GM19463 (cell line): Measurements from ENCODE around the gene ALX3.
A peak's percentile ranks its signal among the peaks of the same experiment; 100 is the strongest.

Experiments used
- ATAC-seq: cut with Tn5 transposase; IDR thresholded peaks from one replicate; pipeline ENCODE4 v1.9.1; 2021; ENCODE audit warnings: mild to moderate bottlenecking, moderate library complexity; ENCODE audit not compliant: unreplicated experiment

ALX3 gene

GRCh38 chr1:110067479-110067892 is 3.0 kb downstream of the ALX3 start:
- ATAC-seq, result no peak

DNA sequence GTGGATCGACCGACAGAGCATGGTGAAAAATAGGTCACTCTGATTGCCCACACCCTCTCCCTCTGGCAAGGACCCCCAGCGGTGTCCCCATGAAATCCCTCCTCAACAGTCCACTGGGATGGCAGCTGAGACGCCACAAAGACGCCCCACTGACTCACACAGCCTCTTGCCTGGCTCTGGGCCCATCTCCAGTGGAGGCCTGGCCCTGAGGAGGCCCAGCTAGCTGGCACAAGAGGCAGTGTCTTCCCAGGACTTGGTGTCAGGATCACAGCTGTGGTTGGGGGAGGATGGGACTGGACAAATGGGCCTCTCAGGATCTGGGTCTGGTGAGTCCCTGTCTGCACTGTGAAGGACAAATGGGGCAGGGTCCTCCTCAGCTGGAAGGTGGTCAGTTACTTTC is 4.6 kb downstream of the ALX3 start:
- ATAC-seq, result no peak

DNA sequence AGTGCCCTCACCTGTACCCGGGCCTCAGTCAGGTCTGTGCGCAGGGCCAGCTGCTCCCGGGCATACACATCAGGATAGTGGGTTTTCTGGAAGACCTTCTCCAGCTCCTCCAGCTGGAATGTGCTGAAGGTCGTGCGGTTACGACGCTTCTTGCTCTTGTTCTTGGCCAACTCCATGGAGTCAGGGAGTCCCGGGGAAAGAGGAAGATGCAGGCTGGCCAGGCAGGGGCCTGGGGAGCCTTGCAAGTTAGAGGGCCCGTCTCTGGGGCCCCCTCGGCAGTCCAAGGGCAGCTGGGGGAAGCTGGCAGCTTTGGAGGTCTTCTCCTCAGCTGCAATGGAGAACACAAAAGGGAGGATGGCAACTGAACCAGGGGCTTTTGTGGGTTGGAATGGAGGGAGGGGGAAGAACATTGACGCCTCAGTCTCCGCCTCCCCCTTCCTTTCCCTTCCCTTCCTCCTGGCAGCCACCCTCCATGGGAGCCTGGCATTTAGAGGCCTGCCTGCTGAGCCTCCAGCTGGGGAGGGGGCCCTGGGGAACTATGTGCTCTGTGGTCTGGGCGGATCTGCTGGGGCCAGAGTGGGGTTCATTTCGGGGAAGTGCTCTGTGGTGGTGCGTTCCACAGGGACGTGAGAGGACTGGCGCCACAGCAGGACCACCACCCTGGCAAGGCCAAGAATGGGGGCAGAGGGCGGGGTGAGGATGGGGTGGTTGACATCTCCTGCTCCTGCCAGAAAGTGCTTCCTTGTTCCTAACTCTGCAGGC is 5.7 kb downstream of the ALX3 start:
- no peak for ATAC-seq

GRCh38 chr1:110063781-110064180 is 6.7 kb downstream of the ALX3 start:
- no peak for ATAC-seq

DNA sequence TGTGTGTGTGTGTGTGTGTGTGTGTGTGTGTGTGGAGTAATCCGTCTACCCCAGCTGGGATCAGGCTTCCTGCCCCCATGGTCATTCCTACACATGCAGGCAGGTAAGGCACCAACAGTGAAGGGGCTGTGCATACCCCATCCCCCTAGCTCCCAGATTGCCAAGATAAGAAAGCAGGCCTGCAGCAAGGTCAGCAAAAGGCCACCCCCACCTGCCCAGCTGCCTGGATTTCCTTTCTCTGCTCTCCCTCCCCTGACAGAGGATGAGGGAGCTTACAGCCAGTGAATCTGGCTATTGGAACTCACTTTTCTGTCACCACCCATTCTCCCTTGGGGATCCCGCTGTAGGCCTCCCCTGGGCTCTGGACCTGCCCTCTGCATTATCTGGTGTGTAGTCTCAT is 7.9 kb downstream of the ALX3 start:
- ATAC-seq, result no peak

DNA sequence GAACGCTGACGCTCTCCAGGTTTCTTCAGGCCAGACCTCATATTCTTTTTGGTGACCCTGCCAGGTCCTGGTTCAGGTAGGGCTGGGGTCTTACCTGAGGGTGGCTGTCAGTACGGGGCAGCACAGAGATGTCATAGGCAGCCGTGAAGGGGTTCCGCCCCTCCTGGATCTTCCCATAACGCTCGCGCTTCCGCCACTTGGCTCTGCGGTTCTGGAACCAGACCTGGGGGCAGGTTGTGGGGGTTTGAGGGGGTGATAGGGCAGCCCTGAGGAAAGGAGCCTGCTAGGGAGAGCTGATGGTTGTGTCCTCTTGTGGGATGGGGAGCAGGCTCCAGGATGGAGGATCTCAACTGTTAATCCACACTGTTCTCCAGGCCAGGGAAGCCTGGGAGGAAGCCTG is 9.1 kb downstream of the ALX3 start:
- no peak for ATAC-seq

DNA sequence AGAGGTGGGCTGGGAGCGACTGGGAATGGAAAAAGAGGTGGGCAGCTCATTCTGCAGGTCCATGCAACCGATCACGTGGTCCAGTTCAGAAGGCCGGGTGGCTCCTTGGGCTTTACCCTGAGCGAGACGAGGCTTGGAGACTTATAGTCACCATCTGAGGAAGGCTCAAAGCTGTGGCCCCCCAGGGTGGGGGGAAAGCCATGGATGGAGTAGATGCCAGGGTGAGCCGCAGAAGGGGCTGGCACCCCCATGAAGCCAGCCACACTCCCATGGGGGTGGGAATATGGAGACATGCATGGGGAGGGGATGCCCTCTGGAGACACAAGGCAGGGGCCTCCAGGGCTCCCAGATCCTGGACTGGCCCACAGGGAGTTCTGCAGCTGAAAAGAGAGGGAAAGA is 9.8 kb downstream of the ALX3 start:
- ATAC-seq, result no peak

- ATAC-seq, result peak; percentile 62
Measured at GRCh38 chr1:110060034-110060661, 10.3 kb downstream of the ALX3 start.

GRCh38 chr1:110059133-110059863 is 11.2 kb downstream of the ALX3 start:
- no peak for ATAC-seq

DNA sequence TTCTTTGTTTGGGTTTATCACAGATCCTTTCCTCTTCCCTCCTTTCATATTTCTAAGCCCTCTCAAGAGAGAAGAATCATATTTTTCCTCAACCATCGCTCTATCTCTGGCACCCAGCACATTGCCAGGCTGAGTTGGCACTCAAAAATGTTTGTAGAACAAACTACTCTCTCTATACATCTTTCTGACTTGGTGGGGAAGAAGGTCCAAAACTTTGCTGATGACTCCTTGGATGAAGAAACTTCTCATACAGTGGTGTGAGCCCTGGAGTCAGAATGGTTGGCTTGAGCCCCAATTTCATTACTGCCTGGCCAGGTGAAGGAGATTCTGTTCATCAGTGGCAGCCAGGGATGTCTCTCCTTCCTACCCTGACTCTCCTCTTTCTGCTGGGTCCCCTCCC is 11.9 kb downstream of the ALX3 start:
- ATAC-seq, result no peak

- no peak for ATAC-seq
Measured at GRCh38 chr1:110057963-110058518, 12.4 kb downstream of the ALX3 start.

DNA sequence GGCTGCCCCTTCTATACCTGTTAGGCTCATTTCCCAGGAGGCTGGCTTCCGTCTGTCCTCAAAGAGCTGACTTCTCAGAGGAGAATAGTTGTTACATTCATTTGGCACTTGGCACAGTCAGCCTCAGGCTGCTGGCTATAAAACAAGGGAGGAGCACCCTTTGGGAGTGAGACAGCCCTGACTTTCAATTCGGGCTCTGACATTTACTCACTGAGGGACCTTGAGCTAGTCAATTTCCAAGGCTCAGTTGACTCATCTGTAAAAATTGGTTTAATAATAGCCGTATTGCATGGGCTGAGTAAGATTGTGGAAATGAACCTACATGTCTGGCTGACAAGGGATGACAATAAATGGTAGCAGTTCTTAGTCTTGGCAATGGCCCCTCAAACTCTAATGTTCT is 13.7 kb downstream of the ALX3 start:
- no peak for ATAC-seq

DNA sequence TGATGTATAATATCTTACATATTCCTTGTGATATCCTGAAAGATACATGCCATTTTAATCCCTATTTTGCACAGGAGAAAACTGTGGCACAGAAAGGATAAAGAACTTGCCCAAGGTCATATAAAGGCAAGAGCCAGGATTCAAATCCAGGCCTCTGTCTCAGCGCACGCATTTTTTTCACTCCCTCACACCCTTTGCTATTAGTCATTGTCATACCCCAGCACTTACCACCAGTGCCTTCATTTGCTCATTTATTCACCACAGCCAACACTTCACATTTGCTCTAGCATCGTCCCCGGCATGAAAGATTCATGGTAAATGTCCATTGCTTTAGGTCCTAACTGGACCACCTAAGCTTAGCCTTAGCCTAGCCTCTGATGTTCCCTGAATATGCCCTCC is 14.2 kb downstream of the ALX3 start:
- ATAC-seq, result no peak

DNA sequence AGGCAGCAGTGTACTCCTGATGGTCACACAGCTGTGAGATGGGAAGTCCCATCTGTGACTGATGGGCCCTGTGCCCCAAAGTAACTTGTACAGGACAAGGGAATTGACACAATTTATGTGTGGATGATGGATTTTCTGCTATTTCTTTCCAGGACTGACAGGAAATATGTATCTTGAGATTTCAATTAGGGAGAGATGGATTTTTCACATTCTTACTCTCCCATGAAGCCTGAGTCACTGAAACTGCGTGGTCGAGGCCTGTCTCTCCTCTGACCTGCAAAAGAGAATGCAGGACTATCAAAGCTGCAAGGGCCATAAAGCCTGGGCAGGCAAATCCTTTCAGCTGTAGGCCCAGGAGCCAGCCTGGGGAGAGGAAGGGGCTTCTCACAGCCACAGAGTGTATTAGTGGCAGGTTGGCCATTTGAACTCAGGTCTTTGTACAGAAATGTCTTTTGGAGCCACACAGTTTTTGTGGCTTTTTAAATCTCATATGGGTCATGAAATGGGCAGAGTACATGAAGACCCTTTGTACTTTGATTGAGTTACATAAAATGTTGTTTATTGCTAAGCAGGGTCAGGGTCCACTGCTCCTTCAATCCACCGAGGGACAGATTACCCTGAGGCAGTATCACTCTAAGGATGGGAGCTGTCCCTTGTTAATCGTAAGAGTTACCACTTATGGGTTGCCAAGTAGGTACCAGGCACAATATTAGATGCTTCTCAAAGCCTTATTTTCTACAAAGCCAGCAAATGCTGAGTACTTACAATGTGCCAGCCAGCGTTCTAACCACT is 14.8 kb downstream of the ALX3 start:
- ATAC-seq, result no peak

- no peak for ATAC-seq
Measured at GRCh38 chr1:110053552-110054428, 16.7 kb downstream of the ALX3 start.

DNA sequence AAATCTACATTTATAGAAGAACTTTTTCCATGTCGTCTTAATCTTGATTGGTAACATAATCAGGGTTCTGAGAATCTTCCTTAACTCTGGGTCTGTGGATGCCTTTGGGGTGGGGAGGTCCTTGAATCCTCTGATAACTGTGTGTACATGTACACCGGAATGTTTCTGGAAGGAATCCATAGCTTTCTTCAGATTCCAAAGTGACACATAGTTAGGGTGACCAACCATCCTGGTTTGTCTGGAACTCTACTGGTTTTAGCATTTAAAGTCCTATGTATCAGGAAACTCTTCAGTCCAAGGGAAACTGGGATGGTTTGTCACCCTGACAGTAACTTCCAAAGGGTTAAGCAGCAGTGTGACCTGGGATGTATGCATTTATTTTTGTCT is 19.2 kb downstream of the ALX3 start:
- ATAC-seq, result no peak

DNA sequence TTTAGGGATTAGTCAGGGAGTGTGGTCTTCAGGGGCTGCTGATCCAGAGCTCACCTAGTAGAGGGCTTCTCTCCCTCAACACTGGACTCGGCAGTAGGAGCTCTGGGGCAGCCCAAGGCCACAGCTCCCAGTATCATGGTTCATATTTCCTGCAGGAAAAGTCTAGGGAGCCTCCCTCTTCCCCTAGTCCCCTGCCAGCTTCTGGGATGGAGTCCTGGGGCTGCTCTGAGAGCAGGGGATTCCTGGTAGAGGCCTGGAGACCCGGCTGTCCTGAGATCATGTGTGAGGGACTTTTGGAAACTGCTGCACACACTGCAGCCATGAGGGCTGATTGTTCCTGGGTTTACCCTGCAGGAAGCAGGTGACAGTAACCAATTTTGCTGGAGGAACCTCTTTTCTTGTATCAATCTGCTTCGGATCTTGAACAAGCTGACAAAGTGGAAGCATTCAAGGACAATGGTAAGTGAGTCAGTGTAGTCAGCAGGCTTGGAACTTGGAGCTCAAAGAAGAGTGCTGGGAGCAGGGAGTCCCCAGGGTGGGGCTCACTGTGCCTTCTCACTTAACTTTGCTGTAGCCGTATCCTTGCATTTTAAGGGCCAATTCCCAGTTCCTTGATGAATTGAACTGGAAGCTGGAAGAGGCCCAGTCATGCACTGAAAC is 19.7 kb downstream of the ALX3 start:
- ATAC-seq, result no peak

DNA sequence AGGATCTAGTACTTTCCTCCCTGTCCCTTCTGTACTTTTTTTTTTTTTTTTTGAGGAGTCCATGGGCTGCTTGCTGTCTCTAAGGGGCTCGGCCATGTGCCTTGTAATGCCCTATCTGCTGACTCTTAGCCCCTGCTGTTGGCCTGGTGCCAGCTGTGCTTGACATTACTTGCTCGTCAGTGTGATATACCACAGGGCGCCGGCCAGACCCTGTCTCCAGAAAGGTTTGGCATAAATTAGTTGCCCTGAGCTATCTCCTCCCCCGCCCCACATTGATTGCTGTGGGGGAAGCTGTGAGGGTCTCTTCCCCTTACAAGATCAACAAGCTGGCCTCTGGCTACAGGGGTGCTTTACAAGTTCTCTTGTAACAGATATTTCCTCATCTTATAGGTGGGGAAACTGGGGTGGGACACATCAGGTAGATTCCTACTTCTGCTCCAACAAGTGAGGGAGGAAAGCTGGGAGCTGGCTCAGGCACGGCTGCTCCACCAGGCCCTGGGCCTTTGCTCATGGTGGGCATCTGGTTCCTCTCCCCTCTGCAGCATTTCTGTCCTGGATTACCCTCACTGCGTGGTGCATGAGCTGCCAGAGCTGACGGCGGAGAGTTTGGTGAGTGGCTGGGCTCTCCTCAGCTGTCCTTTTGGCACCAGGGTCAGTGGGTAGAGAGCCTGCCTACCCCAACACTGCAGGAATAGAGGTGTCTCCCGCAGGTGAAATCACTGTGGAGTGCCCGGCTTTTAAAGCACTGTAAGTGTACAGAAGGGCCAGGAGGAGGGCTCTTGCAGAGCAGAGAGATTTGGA is 20.5 kb downstream of the ALX3 start:
- no peak for ATAC-seq
